Measurements from ENCODE around the gene ARPC5.

- no peak for TF ChIP-seq PATZ1 (CRISPR knock-in tag; IDR thresholded peaks at IDR 0.05; ENCODE audit: borderline replicate concordance)
- no peak for TF ChIP-seq ZFP3 (CRISPR knock-in tag; IDR thresholded peaks at IDR 0.05)
- TF ChIP-seq PPARA (CRISPR knock-in tag; IDR thresholded peaks at IDR 0.05; ENCODE audit: borderline replicate concordance), result no peak
These were observed 9.9 kb upstream of the ARPC5 start for GRCh38 chr1:183645531-183645930.

Data from SK-N-SH treated with all-trans-retinoic acid at 6 μM for 48 hours (cell line).